Colon (tissue), 2 donors: Measurements from ENCODE around the gene OTUD1.

Experiments used
- FAIRE-seq: peaks from 2 replicates; lab custom pipeline; 2012; peaks lifted over from hg19 to GRCh38; lab: Jason Lieb, UNC
- donor health status: control.
- donor health status: control.

The OTUD1 gene

GRCh38 chr10:23422003-23422411 is 16.9 kb upstream of the OTUD1 start:
- FAIRE-seq = no peak

- FAIRE-seq = peak; percentile 53
These were observed 6.7 kb upstream of the OTUD1 start for GRCh38 chr10:23432166-23432565.

DNA sequence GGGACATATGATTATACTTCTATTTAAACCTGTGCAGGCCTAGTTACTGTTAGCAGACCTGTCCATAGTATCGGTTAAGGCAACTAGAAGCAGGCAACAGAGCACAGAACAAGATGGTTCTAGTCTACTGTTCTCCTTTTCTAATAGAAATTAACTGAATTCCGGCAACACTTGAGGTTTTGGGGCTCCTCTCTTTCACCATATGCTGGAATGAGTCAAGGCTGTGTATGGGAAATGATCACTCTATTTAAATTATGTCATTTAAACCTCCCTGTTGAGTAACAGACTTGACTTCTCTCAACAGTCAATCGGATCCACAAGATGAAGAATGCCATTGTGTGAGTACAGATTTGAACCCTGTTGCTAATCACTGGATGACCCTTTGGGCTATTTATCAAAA is 6.2 kb upstream of the OTUD1 start:
- FAIRE-seq = no peak

- no peak for FAIRE-seq
These were observed 5.2 kb upstream of the OTUD1 start for GRCh38 chr10:23433701-23434100.

GRCh38 chr10:23435378-23435777 is 3.5 kb upstream of the OTUD1 start:
- no peak for FAIRE-seq

DNA sequence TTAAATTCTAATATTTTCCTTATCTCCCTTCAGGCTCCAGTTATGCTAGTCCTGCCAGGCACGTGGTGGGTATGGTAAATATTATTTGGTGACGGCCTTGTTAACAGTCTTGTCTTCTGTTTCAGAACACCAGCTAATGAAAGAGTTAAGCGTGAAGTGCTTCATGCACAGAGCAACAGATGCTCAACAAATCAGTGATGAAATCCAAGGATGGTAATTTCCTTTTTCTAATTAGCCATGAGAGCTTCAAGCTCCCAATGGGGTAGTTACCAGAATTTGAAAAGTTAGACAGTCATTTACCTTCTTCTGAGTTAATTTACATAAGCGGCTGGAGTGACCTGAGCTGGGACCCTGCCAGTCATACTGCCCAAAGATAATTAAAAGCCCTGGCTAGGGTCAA is 1.9 kb upstream of the OTUD1 start:
- no peak for FAIRE-seq

DNA sequence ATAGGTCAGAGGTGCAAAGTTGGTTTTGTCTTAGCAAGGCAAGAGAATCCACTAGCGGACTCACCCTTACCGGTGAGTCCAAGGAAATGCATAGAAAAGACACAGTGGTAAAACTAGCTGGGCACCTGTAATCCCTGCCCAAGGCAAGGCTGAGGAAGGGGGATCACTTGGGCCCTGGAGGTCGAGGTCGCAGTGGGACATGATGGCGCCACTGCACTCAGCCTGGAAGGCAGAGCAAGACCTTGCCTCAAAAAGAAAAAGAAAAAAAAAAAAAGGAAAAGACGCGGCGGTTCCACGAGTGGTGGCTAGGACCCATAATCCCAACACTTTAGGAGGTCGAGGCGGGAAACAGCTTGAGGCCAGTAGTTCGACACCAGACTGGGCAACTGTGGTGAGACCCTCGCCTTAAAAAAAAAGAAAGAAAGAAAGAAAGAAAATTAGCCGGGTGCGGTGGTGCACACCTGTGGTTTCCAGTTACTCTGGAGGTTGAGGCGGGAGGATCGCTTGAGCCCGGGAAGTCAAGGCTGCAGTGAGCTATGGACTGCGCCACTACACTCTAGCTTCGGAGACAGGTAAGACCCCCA is 820 bp upstream of the OTUD1 start:
- no peak for FAIRE-seq

DNA sequence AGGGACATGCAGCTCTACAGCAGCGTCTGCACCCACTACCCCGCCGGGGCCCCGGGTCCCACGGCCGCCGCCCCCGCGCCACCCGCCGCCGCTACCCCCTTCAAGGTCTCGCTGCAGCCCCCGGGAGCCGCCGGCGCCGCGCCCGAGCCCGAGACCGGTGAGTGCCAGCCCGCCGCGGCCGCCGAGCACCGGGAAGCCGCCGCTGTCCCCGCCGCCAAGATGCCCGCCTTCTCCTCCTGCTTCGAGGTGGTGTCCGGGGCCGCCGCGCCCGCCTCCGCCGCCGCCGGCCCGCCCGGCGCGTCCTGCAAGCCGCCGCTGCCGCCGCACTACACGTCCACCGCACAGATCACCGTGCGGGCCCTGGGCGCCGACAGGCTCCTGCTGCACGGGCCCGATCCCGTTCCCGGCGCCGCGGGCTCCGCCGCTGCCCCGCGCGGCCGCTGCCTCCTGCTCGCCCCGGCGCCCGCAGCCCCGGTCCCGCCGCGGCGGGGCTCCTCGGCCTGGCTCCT is 631 bp downstream of the OTUD1 start:
- FAIRE-seq = no peak

DNA sequence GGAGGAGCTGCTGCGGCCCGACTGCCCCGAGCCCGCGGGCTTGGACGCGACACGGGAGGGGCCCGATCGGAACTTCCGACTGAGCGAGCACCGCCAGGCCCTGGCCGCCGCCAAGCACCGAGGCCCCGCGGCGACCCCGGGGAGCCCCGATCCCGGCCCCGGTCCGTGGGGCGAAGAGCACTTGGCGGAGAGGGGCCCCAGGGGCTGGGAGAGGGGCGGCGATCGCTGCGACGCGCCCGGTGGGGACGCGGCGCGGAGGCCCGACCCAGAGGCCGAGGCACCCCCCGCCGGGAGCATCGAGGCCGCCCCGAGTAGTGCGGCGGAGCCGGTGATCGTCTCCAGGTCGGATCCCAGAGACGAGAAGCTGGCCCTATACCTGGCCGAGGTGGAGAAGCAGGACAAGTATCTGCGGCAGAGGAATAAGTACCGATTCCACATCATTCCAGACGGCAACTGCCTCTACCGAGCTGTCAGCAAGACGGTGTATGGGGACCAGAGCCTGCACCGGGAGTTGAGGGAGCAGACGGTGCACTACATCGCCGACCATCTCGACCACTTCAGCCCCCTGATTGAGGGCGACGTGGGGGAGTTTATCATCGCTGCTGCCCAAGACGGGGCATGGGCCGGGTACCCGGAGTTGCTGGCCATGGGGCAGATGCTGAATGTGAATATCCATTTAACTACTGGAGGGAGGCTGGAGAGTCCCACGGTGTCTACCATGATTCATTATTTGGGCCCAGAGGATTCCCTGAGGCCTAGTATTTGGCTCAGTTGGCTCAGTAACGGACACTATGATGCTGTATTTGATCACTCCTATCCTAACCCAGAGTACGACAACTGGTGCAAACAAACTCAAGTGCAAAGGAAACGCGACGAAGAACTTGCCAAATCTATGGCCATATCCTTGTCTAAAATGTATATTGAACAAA is 1.4 kb downstream of the OTUD1 start:
- FAIRE-seq = no peak

DNA sequence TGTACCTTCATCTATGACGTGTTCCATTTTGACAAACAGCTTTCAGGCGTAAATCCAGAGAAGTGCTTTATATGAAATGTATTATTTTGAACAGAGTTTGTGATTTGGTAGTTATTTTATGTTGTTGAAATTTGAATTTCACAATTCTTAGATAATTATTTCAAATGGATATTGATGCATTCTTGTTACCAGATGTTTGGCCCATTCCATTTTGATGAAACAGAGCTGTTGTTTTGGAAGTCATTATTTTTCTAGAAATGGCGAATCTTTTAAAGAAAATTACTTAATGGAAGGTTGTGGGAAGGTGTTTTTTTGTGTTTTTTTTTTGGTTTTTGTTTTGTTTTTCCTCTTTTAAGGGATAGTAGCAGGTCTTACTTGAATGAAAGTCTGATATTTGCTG is 2.4 kb downstream of the OTUD1 start:
- FAIRE-seq = peak; percentile 55

- FAIRE-seq = no peak
These were observed 4.1 kb downstream of the OTUD1 start for GRCh38 chr10:23442936-23443335.

- FAIRE-seq = no peak
These were observed 6.7 kb downstream of the OTUD1 start for GRCh38 chr10:23445591-23445990.

- FAIRE-seq = no peak
These were observed 9.4 kb downstream of the OTUD1 start for GRCh38 chr10:23448323-23448722.

DNA sequence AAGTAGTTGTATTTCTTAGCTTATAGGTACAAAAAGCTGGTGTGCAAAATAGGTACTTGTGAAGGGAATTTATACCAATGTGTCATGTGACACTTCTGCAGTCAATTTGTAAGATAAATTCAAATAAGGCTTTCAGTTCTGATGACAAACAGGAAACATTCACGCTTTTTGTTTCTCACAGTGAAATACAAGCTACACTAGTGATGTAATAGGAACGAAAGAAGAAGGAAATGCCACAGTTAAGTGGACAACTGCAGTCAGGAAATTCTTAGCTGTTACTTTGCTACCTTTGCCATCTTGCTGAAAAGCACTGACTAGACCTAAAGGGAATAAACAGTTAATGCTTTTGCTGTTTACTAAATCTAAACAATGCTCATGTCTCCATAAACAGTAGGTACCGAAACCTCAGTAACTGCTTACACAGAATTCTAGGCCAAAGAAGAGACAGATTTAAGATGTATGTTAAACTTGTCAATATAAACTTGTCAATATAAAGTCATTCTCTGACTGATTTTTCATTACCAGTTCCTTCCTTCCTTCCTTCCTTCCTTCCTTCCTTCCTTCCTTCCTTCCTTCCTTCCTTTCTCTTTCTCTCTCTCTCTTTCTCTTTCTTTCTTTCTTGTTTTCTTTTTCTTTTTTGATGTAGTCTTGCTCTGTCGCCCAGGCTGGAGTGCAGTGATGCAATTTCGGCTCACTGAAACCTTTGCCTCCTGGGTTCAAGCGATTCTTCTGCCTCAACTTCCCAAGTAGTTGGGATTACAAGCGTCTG is 10.1 kb downstream of the OTUD1 start:
- FAIRE-seq = no peak

DNA sequence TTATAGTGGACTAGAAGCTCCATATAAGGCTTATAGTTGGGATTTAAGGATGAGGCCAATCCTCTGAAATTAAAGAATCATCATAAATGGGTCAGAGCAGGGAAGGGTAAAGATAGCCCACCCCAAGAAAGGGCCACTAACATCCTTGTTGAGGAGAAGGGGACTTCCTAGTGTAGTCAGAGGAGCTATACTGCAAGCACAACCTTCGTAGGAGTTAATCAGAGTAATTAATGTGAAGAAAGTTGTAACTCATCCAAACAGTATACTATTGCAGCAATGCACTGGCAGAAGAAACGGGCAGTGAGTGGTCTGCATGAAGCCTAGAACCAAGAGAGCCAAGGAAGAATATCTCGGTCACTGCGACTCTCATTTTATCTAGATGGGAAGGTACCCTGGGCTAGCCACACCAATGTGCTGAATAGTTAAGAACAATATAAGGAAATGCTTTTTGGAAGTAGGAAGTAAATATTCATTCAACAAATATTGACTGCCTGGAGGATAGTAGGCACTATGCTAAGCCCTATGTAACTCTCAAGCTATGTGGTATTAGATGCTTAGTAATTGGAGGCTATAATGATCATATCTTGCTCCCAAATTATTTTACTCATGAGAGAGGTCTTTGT is 13.3 kb downstream of the OTUD1 start:
- no peak for FAIRE-seq

GRCh38 chr10:23453465-23453864 is 14.6 kb downstream of the OTUD1 start:
- FAIRE-seq = peak; percentile 10

DNA sequence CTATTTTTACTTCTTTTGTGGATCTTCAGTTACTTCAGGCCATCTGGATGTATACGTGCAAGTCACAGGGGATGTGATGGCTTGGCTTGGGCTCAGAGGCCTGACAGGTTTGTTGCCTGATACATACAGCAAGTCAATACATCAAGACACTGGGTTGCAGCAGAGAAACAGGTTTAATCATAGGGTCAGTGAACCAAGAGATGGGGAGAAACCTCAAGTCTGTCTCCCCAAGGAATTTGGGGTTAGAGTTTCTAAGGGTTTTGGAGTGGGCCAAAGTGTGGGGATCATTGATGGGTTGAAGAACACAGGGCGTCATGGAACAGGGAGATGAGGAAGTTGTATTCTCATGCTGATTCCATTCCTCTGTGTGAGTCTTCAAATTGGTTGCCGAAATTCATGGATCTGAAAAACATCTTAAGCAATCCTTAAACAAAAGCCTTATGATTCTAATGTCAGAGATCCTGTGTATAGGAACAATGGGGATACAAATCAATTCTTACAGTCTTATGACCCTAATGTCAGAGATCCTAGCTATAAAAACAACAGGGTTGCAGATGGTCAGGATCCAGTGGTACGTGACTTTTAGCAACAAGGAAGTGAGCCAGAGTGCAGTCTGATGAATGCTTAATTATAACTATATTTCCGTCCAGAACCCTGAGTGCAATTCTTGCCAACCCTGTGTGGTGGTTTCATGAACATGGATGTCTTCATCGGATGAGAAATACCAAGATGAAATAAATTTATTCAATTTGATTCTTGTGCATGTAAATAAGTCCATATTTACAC is 18.9 kb downstream of the OTUD1 start:
- FAIRE-seq = no peak

GRCh38 chr10:23459308-23459939 is 20.5 kb downstream of the OTUD1 start:
- no peak for FAIRE-seq

DNA sequence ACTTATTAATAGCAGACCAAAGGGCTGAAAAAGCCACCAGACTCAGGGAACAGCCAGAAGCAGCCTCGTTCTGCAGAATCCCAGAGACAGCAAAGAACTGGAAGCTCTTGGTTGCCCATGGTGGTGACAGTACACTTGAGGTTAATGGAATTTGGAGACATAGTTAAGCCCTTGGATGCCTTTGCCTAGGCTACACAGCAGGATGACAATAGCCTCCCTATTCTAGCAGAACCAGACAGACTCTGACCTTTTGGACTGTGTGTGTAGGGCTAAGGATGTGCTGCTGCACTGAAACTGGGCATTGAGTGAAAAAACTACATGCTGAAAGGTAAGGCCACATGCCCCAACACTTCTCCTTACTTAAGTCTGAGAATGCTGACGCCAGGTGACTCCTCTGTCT is 22.7 kb downstream of the OTUD1 start:
- no peak for FAIRE-seq

DNA sequence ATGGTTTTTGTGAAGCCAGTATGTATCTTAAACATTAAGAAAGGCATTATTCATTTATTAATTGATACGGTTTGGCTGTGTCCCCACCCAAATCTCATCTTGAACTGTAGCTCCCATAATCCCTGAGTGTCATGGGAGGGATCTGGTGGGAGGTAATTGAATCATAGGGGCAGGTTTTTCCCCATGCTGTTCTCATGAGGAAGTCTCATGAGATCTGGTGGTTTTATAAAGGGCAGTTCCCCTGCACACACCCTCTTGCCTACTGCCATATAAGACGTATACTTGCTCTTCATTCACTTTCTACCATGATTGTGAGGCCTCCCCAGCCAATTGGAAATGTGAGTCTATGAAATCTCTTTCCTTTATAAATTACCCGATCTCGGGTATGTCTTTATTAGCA is 28.1 kb downstream of the OTUD1 start:
- no peak for FAIRE-seq

DNA sequence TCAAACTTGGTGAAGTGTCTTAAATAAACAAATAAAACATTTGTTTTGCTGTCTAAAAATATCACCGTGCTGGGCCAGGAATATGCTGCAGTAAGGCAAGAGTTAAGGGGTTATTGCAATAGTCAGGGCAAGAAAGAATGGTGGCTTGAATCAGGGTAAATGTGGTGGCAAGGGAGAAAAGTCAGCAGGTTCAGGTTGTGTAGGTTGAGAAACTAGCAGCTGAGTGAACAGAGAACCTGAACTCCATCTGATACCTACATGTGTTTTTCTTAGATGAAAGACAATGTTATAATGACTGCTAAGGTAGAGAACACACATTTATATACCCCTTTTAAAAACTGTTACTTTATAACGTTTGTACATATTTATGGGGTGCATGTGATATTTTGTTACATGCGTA is 28.7 kb downstream of the OTUD1 start:
- no peak for FAIRE-seq
